Forelimb muscle (tissue), 1 donor: ENCODE results near the gene HAPLN3. TPM values are rescaled to one million over a fixed set of nuclear protein-coding genes. Genes with fewer than 3 reads are reported as not detected.
"Not testable (repeated sequence)": the region's sequence is repeated elsewhere in the genome, so short reads cannot be mapped to it uniquely, and the experiment has no call there.

Source experiments
- DNase-seq: peaks from one replicate; pipeline ENCODE4 v3.0.0-alpha.2; 2013; ENCODE audit warnings: low read depth
- polyA plus RNA-seq: library from polyadenylated mRNA; unstranded; fragments of 120-200 nt; gene quantifications from one replicate; pipeline ENCODE4 v1.2.1, GENCODE V29; 2013; ENCODE audit not compliant: insufficient read length

Gene HAPLN3
- 9.4 TPM for polyA plus RNA-seq

- no peak for DNase-seq
These were observed at the start of gene HAPLN3 for GRCh38 chr15:88894819-88895767. Gene HAPLN3, minus strand, starts transcription at chr15:88895544. Its CDS starts 8,246 bp downstream, at chr15:88887298.

GRCh38 chr15:88940110-88940675 is 44.8 kb upstream of the HAPLN3 start:
- DNase-seq, result no peak

- no peak for DNase-seq
These were observed 44.1 kb upstream of the HAPLN3 start for GRCh38 chr15:88939486-88939806.

GRCh38 chr15:88938802-88939485 is 43.6 kb upstream of the HAPLN3 start:
- DNase-seq, result no peak

- DNase-seq, result not testable (repeated sequence)
These were observed 39.1 kb upstream of the HAPLN3 start for GRCh38 chr15:88934449-88934848.

- no peak for DNase-seq
These were observed 37.6 kb upstream of the HAPLN3 start for GRCh38 chr15:88932875-88933330.

- DNase-seq, result no peak
These were observed 37.0 kb upstream of the HAPLN3 start for GRCh38 chr15:88932271-88932874.

- DNase-seq, result no peak
These were observed 35.2 kb upstream of the HAPLN3 start for GRCh38 chr15:88930579-88930978.

GRCh38 chr15:88929358-88930098 is 34.2 kb upstream of the HAPLN3 start:
- DNase-seq, result not testable (repeated sequence)

GRCh38 chr15:88928192-88928591 is 32.8 kb upstream of the HAPLN3 start:
- not testable (repeated sequence) for DNase-seq

GRCh38 chr15:88925648-88926047 is 30.3 kb upstream of the HAPLN3 start:
- not testable (repeated sequence) for DNase-seq

- not testable (repeated sequence) for DNase-seq
These were observed 25.6 kb upstream of the HAPLN3 start for GRCh38 chr15:88920892-88921435.

- no peak for DNase-seq
These were observed 25.0 kb upstream of the HAPLN3 start for GRCh38 chr15:88920186-88920891.

GRCh38 chr15:88918738-88919137 is 23.4 kb upstream of the HAPLN3 start:
- no peak for DNase-seq

GRCh38 chr15:88917760-88918159 is 22.4 kb upstream of the HAPLN3 start:
- DNase-seq, result no peak

GRCh38 chr15:88915354-88915753 is 20.0 kb upstream of the HAPLN3 start:
- DNase-seq, result no peak

GRCh38 chr15:88913850-88914169 is 18.5 kb upstream of the HAPLN3 start:
- no peak for DNase-seq

- no peak for DNase-seq
These were observed 17.9 kb upstream of the HAPLN3 start, which contains the start of gene MFGE8 for GRCh38 chr15:88913017-88913849. Gene MFGE8, minus strand, starts transcription at chr15:88913379. Its CDS starts 60 bp downstream, at chr15:88913319.

- no peak for DNase-seq
These were observed 17.2 kb upstream of the HAPLN3 start for GRCh38 chr15:88912500-88912921.
